HG03457 (cell line): Measurements from ENCODE around the gene NSDHL.
A peak's percentile ranks its signal among the peaks of the same experiment; 100 is the strongest.
"Not testable (repeated sequence)": the region's sequence is repeated elsewhere in the genome, so short reads cannot be mapped to it uniquely, and the experiment has no call there.

Experiments
- ATAC-seq: cut with Tn5 transposase; IDR thresholded peaks from one replicate; pipeline ENCODE4 v1.9.1; 2021; ENCODE audit warnings: moderate number of reproducible peaks; ENCODE audit not compliant: unreplicated experiment

NSDHL gene

DNA sequence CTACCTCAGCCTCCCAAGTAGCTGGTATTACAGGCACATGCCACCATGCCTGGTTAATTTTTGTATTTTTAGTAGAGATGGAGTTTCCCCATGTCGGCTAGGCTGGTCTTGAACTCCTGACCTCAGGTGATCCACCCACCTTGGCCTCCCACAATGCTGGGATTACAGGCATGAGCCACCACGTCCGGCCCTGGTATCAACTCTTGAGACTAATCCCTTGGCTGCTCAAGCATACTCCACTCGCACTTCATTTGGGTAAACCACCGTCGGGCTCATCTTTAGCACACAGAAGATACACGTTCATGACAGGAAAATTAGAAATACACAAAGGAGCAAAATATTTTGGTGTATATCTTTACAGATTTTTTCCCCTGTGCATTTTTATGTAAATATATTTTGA, 79.2 kb downstream of the NSDHL start:
- not testable (repeated sequence) for ATAC-seq

DNA sequence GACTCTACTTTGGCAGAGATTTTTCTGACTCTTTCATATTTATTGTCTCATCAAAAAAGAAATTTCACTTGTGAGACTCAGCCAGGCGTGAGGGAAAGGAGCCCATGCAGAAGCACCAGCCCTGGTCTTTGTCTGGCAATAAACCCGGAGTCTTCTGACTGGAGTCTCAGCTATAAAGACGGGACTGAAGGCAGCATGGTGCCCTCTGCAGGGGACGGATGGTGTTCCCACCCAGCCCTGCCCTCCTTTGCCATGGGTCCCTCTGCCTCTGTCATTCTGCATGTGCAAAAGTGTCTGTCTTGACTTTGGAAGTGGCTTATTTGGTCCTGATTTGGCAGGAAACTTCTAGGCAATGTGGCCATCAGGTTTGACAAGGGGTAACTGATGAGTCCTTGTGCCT, 81.2 kb downstream of the NSDHL start:
- ATAC-seq, result no peak

- no peak for ATAC-seq
Observed at GRCh38 chrX:152912641-152913040, 81.8 kb downstream of the NSDHL start.

GRCh38 chrX:152913346-152913745, 82.5 kb downstream of the NSDHL start:
- ATAC-seq, result no peak

DNA sequence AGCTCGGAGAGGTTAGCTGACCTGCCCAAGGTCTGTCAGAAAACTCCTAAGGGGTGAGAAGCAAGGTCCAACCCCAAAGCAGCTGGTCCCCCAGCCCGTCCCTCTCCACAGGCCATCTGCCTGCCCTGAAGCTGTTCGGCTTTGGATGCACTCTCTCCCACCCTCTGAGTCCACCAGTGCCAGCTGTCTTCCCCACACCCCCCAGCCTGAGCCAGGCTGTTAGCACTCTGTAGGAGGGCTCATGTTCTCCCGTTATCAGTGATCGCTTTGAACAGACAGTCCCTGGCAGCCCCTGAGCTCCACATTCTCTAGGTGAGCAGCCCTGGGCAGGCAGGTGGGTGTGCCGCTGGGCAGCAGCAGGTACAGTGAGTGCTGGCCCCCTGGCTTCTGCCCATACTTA, 83.0 kb downstream of the NSDHL start:
- no peak for ATAC-seq

DNA sequence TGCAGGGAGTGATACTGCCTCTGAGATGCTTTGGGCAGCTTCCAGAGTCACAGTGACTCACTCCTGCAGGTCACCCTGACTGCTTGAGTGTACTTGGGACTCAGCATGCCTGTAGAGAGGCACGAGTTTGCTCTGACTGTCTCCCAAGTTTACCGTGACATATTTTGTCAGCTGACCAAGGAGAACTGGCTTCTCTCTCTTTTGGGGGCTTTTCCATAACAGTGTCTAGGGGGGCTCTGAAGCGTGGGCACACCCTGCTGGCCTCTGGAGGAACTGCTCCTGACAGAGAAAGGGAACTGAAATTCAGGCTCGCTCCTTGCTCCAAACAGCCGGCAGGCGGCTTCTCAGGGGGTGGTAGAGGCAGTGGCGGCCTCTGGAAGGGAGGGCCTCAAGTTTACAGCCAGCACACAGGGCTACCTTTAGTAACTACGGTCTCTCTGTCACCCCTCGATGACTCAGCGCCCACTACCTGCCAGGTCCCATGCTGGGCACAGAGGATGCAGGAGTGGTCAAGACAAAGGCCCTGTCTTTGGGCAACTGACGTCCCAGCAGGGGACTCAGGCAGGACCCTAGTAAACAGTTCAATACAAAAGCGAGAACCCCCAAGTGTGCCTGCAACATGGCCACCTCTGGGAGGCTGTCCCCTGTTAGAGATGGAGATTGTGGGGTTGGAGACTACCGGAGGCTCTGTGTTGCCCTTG, 84.8 kb downstream of the NSDHL start:
- peak; percentile 81 for ATAC-seq

DNA sequence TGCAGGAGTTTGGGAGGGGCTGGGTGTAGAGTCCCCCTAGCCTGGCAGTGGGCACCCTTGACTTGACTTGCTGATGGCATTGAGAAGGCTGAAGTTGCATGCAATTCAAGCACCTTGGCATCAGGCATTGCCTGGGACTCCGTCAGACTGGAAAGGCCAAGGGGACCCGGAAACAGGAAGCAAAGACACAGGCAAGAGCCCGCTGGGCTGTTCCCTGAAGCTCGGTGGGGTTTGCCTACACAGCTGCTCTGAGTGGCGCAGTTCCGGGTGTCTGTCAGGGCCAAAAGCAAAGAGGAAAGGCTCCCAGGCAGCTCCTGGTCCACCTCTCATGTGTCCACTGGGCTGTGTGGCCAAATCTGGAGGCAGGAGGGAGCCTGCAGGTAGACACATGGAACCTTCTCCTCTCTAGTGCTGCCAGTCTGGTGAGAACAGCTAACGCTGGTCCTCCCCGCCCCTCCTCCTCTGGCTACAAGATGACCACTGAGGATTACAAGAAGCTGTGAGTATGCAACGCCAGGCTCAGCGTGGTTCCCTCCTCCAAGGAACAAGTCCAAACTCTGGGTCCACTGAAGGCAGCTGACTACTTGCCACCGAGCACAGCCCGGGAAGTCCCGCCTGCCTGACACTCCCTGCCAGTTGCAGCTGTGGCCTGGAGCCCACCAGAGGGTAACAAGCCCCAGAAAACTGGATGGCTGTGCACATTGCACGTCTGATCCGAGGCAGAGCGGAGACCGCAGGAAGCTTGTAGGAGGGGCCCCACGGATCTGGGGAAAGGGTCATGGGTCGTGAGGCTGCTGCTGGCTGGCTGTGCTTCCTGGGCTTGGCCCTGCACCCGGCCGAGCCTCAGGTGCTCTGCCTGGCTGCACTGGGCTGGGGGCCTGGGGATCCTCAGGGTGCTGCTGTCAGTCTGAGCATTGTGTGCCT, 87.1 kb downstream of the NSDHL start:
- ATAC-seq, result no peak

- no peak for ATAC-seq
Observed at GRCh38 chrX:152918707-152919106, 87.8 kb downstream of the NSDHL start.
